Gastrocnemius medialis (tissue), 4 donors: Measurements from ENCODE around the gene SDC3. TPM values are rescaled to one million over a fixed set of nuclear protein-coding genes. Genes with fewer than 3 reads are reported as not detected.

Experiments
- ATAC-seq, 2 donors: fragments of 150-250 bp; one replicate each; pipeline ENCODE4 v1.9.1; 2016
- DNase-seq, 2 donors: peaks; one replicate each; pipeline ENCODE4 v3.0.0-alpha.2; 2019
- H3K27ac ChIP-seq, 4 donors: fragments of 200-600 bp; sonication (generic); 1 replicate in 1 of 4; 2 replicates in 3 of 4; pipeline ENCODE4 v1.5.1; 2016 to 2018; ENCODE audit warnings: mild to moderate bottlenecking in 2 of 4, moderate library complexity in 1 of 4
- H3K27me3 ChIP-seq, 3 donors: fragments of 200-600 bp; sonication (generic) in 2 of 3; 1 replicate in 1 of 3; 2 replicates in 2 of 3; pipeline versions ENCODE4 v1.5.1 to v1.6.0; 2016 to 2019; ENCODE audit warnings: mild to moderate bottlenecking in 1 of 3, moderate library complexity in 1 of 3
- H3K36me3 ChIP-seq, 2 donors: fragments of 200-600 bp; sonication (generic) in 1 of 2; one replicate each; pipeline ENCODE4 v1.5.1; 2017 to 2018
- H3K4me1 ChIP-seq, 2 donors: fragments of 200-600 bp; sonication (generic) in 1 of 2; one replicate each; pipeline ENCODE4 v1.5.1; 2016 to 2017; ENCODE audit warnings: mild to moderate bottlenecking in 2 of 2
- H3K4me3 ChIP-seq, 4 donors: fragments of 200-600 bp; sonication (generic) in 3 of 4; 1 replicate in 1 of 4; 2 replicates in 3 of 4; pipeline ENCODE4 v1.5.1; 2016 to 2019; ENCODE audit warnings: mild to moderate bottlenecking in 2 of 4
- H3K9me3 ChIP-seq, 3 donors: fragments of 200-600 bp; sonication (generic) in 2 of 3; 1 replicate in 1 of 3; 2 replicates in 2 of 3; pipeline ENCODE4 v1.5.1; 2016 to 2019
- POLR2A ChIP-seq, 2 donors: fragments of 450-650 bp; IDR thresholded peaks; one replicate each; pipeline ENCODE4 v1.6.1; 2017; ENCODE audit warnings: antibody characterized with exemption in 2 of 2, mild to moderate bottlenecking in 2 of 2, moderate library complexity in 2 of 2
- in situ Hi-C, 4 donors: fragments of 200-750 bp; cut with MboI; loops; one replicate each; pipeline versions ENCODE4 v1.15.0 to v1.8.0; 2017; ENCODE audit warnings: low sequenced_read_pairs in 4 of 4
- intact Hi-C: fragments of 100-400 bp; cut with DNase I; formaldehyde crosslinking; loops from one replicate; pipeline ENCODE4 v1.15.1; 2023; ENCODE audit warnings: low total_unique reads
- total RNA-seq, 4 donors: library from RNA; depleted of rRNA; stranded (reverse); fragments of >200 nt; gene quantifications; one replicate each; pipeline versions ENCODE4 v1.1.0 to v1.2.3, GENCODE V29; 2016
- TF ChIP-seq, protein P1 (sequence below), 5 experiments: fragments of 450-650 bp in 3 of 5; fragments of 200-600 bp in 2 of 5; sonication (generic) in 2 of 5; IDR thresholded peaks in 4 of 5; conservative IDR thresholded peaks in 1 of 5; 1 replicate in 4 of 5; 2 replicates in 1 of 5; pipeline ENCODE4 v1.5.1; 2016 to 2019; ENCODE audit warnings: antibody characterized with exemption in 5 of 5, mild to moderate bottlenecking in 3 of 5, moderate library complexity in 3 of 5

Gene SDC3
- total RNA-seq, 4 donors from 2014 or later = 2.7 to 5.6 (median 3.0) TPM

GRCh38 chr1:30881319-30882181 lies 27.0 kb downstream of the SDC3 start:
- DNase-seq (no peak), ATAC-seq (no peak)
- Histone ChIP-seq H3K36me3 (no peaks in the 10 kb centered on the region), H3K27ac (no peak overlapping the region), H3K4me1 (no peaks in the 10 kb centered on the region), H3K4me3 (no peak overlapping the region), H3K9me3 (no peaks in the 10 kb centered on the region), H3K27me3 (no peaks in the 10 kb centered on the region)
- intact Hi-C loops = no loop called here
- in situ Hi-C loops = no loop called here
- no peak for TF ChIP-seq POLR2A (IDR thresholded peaks at IDR 0.05)
- TF ChIP-seq, protein P1, sequence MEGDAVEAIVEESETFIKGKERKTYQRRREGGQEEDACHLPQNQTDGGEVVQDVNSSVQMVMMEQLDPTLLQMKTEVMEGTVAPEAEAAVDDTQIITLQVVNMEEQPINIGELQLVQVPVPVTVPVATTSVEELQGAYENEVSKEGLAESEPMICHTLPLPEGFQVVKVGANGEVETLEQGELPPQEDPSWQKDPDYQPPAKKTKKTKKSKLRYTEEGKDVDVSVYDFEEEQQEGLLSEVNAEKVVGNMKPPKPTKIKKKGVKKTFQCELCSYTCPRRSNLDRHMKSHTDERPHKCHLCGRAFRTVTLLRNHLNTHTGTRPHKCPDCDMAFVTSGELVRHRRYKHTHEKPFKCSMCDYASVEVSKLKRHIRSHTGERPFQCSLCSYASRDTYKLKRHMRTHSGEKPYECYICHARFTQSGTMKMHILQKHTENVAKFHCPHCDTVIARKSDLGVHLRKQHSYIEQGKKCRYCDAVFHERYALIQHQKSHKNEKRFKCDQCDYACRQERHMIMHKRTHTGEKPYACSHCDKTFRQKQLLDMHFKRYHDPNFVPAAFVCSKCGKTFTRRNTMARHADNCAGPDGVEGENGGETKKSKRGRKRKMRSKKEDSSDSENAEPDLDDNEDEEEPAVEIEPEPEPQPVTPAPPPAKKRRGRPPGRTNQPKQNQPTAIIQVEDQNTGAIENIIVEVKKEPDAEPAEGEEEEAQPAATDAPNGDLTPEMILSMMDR (IDR thresholded peaks at IDR 0.05 in 4 of 5, conservative IDR thresholded peaks at IDR 0.05 in 1 of 5) = no peak

DNA sequence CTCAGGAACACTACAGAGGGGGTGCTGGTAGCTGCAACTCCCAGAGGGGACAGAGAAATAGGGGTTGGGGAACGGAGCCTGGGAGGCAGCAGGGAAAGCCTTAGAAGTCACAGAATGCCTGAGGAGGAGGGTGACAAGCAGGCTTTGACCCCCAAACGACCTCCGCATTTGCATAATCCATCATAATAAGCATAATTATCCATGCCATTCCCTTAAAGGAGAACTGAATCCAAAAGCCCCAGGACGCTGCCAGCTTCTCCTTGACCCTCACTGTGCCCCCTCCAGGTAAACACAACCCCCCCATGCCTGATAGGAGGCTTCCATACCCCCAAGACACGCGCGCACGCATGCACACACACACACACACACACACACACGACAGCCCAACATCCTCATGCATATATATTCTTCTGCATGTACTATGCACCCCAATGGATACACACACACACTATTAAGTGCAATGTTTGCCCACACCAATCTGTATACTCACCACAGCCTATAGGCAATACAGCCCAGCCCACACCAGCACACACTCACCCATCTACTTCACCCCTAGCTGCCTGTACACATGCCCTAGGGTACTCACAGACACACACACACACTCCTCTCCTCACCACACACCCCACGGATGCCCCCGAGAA lies 27.8 kb downstream of the SDC3 start:
- Histone ChIP-seq H3K4me3 (no peak overlapping the region), H3K9me3 (no peaks in the 10 kb centered on the region), H3K4me1 (no peaks in the 10 kb centered on the region), H3K36me3 (no peaks in the 10 kb centered on the region), H3K27ac (no peak overlapping the region), H3K27me3 (no peaks in the 10 kb centered on the region)
- DNase-seq (no peak), ATAC-seq (no peak)
- intact Hi-C loops (no loop called here), in situ Hi-C loops (no loop called here)
- no peak for TF ChIP-seq POLR2A (IDR thresholded peaks at IDR 0.05)
- TF ChIP-seq, protein P1 (IDR thresholded peaks at IDR 0.05 in 4 of 5, conservative IDR thresholded peaks at IDR 0.05 in 1 of 5) = no peak

- TF ChIP-seq, protein P1 (IDR thresholded peaks at IDR 0.05 in 4 of 5, conservative IDR thresholded peaks at IDR 0.05 in 1 of 5) = no peak
- TF ChIP-seq POLR2A (IDR thresholded peaks at IDR 0.05) = no peak
- no peak for DNase-seq
- in situ Hi-C loops (no loop called here), intact Hi-C loops (no loop called here)
- Histone ChIP-seq H3K4me1 (no peaks in the 10 kb centered on the region), H3K4me3 (no peak overlapping the region), H3K9me3 (no peaks in the 10 kb centered on the region), H3K36me3 (no peaks in the 10 kb centered on the region), H3K27me3 (no peaks in the 10 kb centered on the region), H3K27ac (no peak overlapping the region)
- no peak for ATAC-seq
These were observed 28.4 kb downstream of the SDC3 start for GRCh38 chr1:30879940-30880677.

DNA sequence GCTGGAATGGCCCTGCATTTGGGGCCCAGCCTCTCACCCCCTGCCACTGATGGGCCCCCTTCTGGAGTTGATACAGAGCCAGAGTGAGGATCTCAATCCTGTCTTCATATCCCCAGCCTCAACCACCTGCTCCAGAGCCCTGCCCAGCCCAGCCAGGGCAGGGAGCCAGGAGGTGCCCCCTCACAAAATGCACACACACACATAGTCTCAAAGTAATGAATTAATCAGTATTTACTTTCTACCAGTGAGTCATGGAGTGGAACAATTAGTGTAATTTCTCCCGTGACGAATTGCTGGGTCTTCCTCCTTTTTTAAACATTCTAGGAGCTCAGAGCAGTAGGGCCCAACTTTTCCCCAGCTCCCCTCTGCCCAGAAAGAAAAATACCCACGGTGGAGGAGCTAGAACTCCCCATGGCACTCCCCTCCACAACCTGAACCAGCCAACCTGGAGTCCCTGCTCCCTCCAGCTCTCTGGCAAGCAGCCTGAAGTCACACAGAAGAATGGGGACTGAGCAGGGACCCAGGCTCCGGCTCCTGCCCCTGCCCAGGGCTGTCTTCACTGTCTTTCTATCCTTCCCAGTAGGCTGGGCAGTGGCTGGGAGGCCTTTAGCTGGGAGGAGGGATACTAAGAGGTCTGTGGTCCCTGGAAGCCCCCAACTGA lies 29.3 kb downstream of the SDC3 start:
- Histone ChIP-seq H3K27ac (no peak overlapping the region), H3K9me3 (no peaks in the 10 kb centered on the region), H3K4me3 (no peak overlapping the region), H3K36me3 (no peaks in the 10 kb centered on the region), H3K27me3 (no peaks in the 10 kb centered on the region), H3K4me1 (no peaks in the 10 kb centered on the region)
- in situ Hi-C loops = no loop called here
- ATAC-seq = no peak
- intact Hi-C loops = no loop called here
- TF ChIP-seq, protein P1 (IDR thresholded peaks at IDR 0.05 in 4 of 5, conservative IDR thresholded peaks at IDR 0.05 in 1 of 5) = no peak
- TF ChIP-seq POLR2A (IDR thresholded peaks at IDR 0.05) = no peak
- no peak for DNase-seq
